Measurements from ENCODE around the gene NMD3. TPM values are rescaled to one million over a fixed set of nuclear protein-coding genes. Genes with fewer than 3 reads are reported as not detected.
A peak's percentile ranks its signal among the peaks of the same experiment; 100 is the strongest.

The NMD3 gene
- total RNA-seq, 6 donors from 2014 or later, result 16.2 to 46.1 (median 39.6) TPM

- Histone ChIP-seq H3K36me3 (peaks cover 5 to 46% (median 9%) of the 10 kb centered on the region in 4 donors), H3K4me1 (peaks cover 25 to 40% (median 29%) of the 10 kb centered on the region in 4 donors), H3K9me3 (no peaks in the 10 kb centered on the region), H3K4me3 (peak overlapping the region in 1 of 4 donors; percentile 78), H3K27ac (no peak overlapping the region), H3K27me3 (no peaks in the 10 kb centered on the region)
- TF ChIP-seq, protein P1, sequence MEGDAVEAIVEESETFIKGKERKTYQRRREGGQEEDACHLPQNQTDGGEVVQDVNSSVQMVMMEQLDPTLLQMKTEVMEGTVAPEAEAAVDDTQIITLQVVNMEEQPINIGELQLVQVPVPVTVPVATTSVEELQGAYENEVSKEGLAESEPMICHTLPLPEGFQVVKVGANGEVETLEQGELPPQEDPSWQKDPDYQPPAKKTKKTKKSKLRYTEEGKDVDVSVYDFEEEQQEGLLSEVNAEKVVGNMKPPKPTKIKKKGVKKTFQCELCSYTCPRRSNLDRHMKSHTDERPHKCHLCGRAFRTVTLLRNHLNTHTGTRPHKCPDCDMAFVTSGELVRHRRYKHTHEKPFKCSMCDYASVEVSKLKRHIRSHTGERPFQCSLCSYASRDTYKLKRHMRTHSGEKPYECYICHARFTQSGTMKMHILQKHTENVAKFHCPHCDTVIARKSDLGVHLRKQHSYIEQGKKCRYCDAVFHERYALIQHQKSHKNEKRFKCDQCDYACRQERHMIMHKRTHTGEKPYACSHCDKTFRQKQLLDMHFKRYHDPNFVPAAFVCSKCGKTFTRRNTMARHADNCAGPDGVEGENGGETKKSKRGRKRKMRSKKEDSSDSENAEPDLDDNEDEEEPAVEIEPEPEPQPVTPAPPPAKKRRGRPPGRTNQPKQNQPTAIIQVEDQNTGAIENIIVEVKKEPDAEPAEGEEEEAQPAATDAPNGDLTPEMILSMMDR (IDR thresholded peaks at IDR 0.05), result no peak
- TF ChIP-seq POLR2AphosphoS5 (IDR thresholded peaks at IDR 0.05) (no peak), POLR2A (IDR thresholded peaks at IDR 0.05) (no peak), EP300 (IDR thresholded peaks at IDR 0.05) (no peak)
- ATAC-seq (ENCODE audit: low FRiP score in 2 of 2) (no peak), DNase-seq (no peak)
- 82 to 86% methylated on average over 8 of the region's 8 CpGs for WGBS, 2 donors
Measured at GRCh38 chr3:161224786-161225185, 3.7 kb downstream of the NMD3 start.

DNA sequence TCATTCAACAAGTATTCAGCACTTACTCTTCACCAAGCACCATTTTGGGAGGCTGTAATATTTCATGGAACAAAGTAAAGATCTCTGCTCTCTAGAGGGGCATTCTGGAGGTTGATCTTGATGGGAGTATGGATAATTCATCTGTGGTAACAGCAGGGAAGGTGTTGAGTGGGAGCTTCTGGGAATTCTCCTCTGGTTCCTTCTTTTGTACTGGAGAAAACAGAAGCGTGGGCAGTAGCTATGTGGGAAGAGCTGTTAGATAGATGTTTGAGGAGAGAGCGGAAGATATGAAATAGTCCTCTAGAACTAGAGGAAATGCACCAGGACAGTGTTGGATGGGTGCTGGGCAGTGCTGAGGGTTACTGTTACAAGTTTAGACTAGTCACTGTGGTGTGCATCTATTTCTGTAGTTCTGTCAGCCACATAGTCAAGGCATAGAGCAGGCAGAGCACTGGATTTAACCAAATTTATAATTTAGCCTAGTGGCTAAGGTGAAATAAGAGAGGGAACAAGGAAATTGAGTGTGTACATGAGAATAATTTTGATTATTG lies 9.6 kb downstream of the NMD3 start:
- ATAC-seq (ENCODE audit: low FRiP score in 2 of 2), result peak in 1 of 2 donors; percentile 23
- H3K27ac ChIP-seq, result no peak overlapping the region
- 80 to 98% methylated on average over 2 of the region's 2 CpGs for WGBS, 2 donors
- no peaks in the 10 kb centered on the region for H3K9me3 ChIP-seq
- no peak for DNase-seq
- H3K4me3 ChIP-seq, result no peak overlapping the region
- no peaks in the 10 kb centered on the region for H3K27me3 ChIP-seq
- TF ChIP-seq POLR2A (IDR thresholded peaks at IDR 0.05) (no peak), POLR2AphosphoS5 (IDR thresholded peaks at IDR 0.05) (no peak), EP300 (IDR thresholded peaks at IDR 0.05) (no peak)
- TF ChIP-seq, protein P1 (IDR thresholded peaks at IDR 0.05), result no peak
- peaks cover 0 to 4% (median 2%) of the 10 kb centered on the region in 4 donors for H3K4me1 ChIP-seq
- peaks cover 5 to 91% (median 32%) of the 10 kb centered on the region in 4 donors for H3K36me3 ChIP-seq

DNA sequence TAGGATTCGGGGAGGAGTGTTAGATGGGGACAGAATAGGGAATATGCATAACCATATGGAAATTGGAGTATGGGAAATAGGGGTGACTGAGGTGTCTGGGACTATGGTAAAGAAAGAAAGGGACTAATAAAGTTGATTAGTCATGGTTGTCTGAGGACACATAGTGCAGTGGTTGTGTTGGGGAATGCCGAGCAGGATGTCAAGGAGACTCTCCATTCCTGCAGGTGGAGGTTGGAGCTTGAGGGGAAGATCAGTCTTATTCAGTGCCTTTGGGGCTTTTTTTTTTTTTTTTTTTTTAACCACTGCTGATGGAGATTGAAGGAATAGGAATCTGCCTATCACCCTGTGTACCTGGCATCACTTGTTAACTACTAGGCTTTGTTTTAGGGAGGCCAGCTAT lies 10.8 kb downstream of the NMD3 start:
- Histone ChIP-seq H3K27me3 (no peaks in the 10 kb centered on the region), H3K4me3 (no peak overlapping the region), H3K9me3 (no peaks in the 10 kb centered on the region), H3K27ac (no peak overlapping the region), H3K4me1 (peaks cover 0 to 4% (median 0%) of the 10 kb centered on the region in 4 donors), H3K36me3 (peaks cover 5 to 92% (median 32%) of the 10 kb centered on the region in 4 donors)
- WGBS, 2 donors, result 97 to 100% methylated on average over 2 of the region's 2 CpGs
- no peak for TF ChIP-seq EP300 (IDR thresholded peaks at IDR 0.05)
- no peak for TF ChIP-seq POLR2AphosphoS5 (IDR thresholded peaks at IDR 0.05)
- TF ChIP-seq, protein P1 (IDR thresholded peaks at IDR 0.05), result no peak
- TF ChIP-seq POLR2A (IDR thresholded peaks at IDR 0.05), result no peak
- ATAC-seq (ENCODE audit: low FRiP score in 2 of 2) (no peak), DNase-seq (no peak)

- ATAC-seq (ENCODE audit: low FRiP score in 2 of 2), result no peak
- TF ChIP-seq, protein P1 (IDR thresholded peaks at IDR 0.05), result no peak
- TF ChIP-seq POLR2A (IDR thresholded peaks at IDR 0.05) (no peak), POLR2AphosphoS5 (IDR thresholded peaks at IDR 0.05) (no peak), EP300 (IDR thresholded peaks at IDR 0.05) (no peak)
- no peak for DNase-seq
- no peak overlapping the region for H3K4me3 ChIP-seq
- no peaks in the 10 kb centered on the region for H3K9me3 ChIP-seq
- peaks cover 0 to 92% (median 40%) of the 10 kb centered on the region in 4 donors for H3K36me3 ChIP-seq
- H3K27me3 ChIP-seq, result no peaks in the 10 kb centered on the region
- no peak overlapping the region for H3K27ac ChIP-seq
- H3K4me1 ChIP-seq, result peaks cover 0 to 4% (median 0%) of the 10 kb centered on the region in 4 donors
- WGBS, 2 donors, result 91 to 93% methylated on average over 1 of the region's 1 CpG
Measured at GRCh38 chr3:161233557-161233956, 12.4 kb downstream of the NMD3 start.

DNA sequence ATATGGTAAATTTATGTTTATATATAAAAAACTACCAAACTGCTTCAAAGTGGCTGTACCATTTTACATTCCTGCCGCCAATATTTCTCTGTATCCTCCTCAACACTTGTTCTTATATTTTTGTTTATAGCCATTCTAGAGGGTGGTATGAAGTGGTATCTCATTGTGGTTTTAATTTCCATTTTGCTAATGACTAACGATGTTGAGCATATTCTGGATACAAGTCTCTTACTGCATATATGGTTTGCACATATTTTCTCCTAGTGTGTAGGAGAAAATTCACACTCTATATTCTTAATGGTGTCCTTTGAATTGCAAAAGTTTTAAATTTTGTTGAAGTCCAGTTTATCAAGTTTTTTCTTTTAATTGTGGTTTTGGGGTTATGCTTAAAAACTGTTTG lies 15.1 kb downstream of the NMD3 start:
- DNase-seq, result no peak
- H3K36me3 ChIP-seq, result peaks cover 0 to 98% (median 31%) of the 10 kb centered on the region in 4 donors

More for the DNA sequence above, 15.1 kb downstream of the NMD3 start:
- WGBS, 2 donors, result 94 to 96% methylated on average over 2 of the region's 2 CpGs
- TF ChIP-seq, protein P1 (IDR thresholded peaks at IDR 0.05), result no peak
- TF ChIP-seq POLR2AphosphoS5 (IDR thresholded peaks at IDR 0.05), result no peak
- TF ChIP-seq POLR2A (IDR thresholded peaks at IDR 0.05), result no peak
- TF ChIP-seq EP300 (IDR thresholded peaks at IDR 0.05), result no peak
- Histone ChIP-seq H3K4me3 (no peak overlapping the region), H3K27me3 (no peaks in the 10 kb centered on the region), H3K4me1 (no peaks in the 10 kb centered on the region), H3K9me3 (no peaks in the 10 kb centered on the region), H3K27ac (no peak overlapping the region)
- no peak for ATAC-seq (ENCODE audit: low FRiP score in 2 of 2)

All from upper lobe of left lung (tissue), 6 donors.